GM23338 (cell line): Measurements from ENCODE around the gene PRRX1. TPM values are rescaled to one million over a fixed set of nuclear protein-coding genes. Genes with fewer than 3 reads are reported as not detected.

Source experiments
- ATAC-seq: fragments of 200-7000 bp; cut with Tn5 transposase; 3 replicates; pipeline ENCODE4 v1.9.1; 2020
- DNase-seq: peaks from one replicate; pipeline ENCODE4 v3.0.0-alpha.2; 2015; ENCODE audit warnings: low spot score
- H2AFZ ChIP-seq: fragments of 200-600 bp; sonication (generic); 2 replicates; pipeline ENCODE4 v1.8.0; 2016; ENCODE audit warnings: antibody characterized with exemption, mild to moderate bottlenecking, moderate library complexity
- H3F3A ChIP-seq: fragments of 200-600 bp; sonication (generic); replicated peaks from 2 replicates; pipeline ENCODE4 v1.8.0; 2017; ENCODE audit warnings: antibody characterized with exemption, mixed run types, low read depth
- H3K27ac ChIP-seq: fragments of 200-600 bp; sonication (generic); 2 replicates; pipeline ENCODE4 v1.6.1; 2016; ENCODE audit warnings: low read depth
- H3K27me3 ChIP-seq: fragments of 200-600 bp; sonication (generic); 2 replicates; pipeline ENCODE4 v1.8.0; 2016; ENCODE audit warnings: mild to moderate bottlenecking, mixed run types, moderate library complexity; ENCODE audit not compliant: insufficient read depth
- H3K36me3 ChIP-seq: fragments of 200-600 bp; sonication (generic); 2 replicates; pipeline ENCODE4 v1.8.0; 2016; ENCODE audit warnings: mild to moderate bottlenecking; ENCODE audit not compliant: insufficient read depth
- H3K4me1 ChIP-seq: fragments of 200-600 bp; sonication (generic); 2 replicates; pipeline ENCODE4 v1.8.0; 2016; ENCODE audit warnings: mild to moderate bottlenecking, moderate library complexity; ENCODE audit not compliant: insufficient read depth
- H3K4me2 ChIP-seq: fragments of 200-600 bp; sonication (generic); 2 replicates; pipeline ENCODE4 v1.7.1; 2017; ENCODE audit warnings: mixed run types
- H3K4me3 ChIP-seq: fragments of 200-600 bp; sonication (generic); 2 replicates; pipeline ENCODE4 v1.6.1; 2016; ENCODE audit warnings: mixed run types
- H3K79me2 ChIP-seq: fragments of 200-600 bp; sonication (generic); replicated peaks from 2 replicates; pipeline ENCODE4 v1.8.0; 2017; ENCODE audit warnings: mild to moderate bottlenecking; ENCODE audit not compliant: insufficient read depth
- H3K9me2 ChIP-seq: fragments of 200-600 bp; sonication (generic); 2 replicates; pipeline ENCODE4 v1.8.0; 2017; ENCODE audit not compliant: insufficient read depth
- H4K20me1 ChIP-seq: fragments of 200-600 bp; sonication (generic); replicated peaks from 2 replicates; pipeline ENCODE4 v1.8.0; 2017; ENCODE audit warnings: mild to moderate bottlenecking; ENCODE audit not compliant: insufficient read depth
- H3K27ac Mint-ChIP-seq: 2 replicates; pipeline ENCODE4 v1.8.0; 2020; ENCODE audit warnings: inconsistent platforms, mild to moderate bottlenecking, moderate library complexity, mixed read lengths
- H3K27me3 Mint-ChIP-seq: 3 replicates; pipeline ENCODE4 v1.8.0; 2022; ENCODE audit warnings: low read depth, mild to moderate bottlenecking, moderate library complexity, mixed read lengths, inconsistent platforms; ENCODE audit not compliant: insufficient read depth, poor library complexity
- H3K36me3 Mint-ChIP-seq: 3 replicates; pipeline ENCODE4 v1.8.0; 2021; ENCODE audit warnings: low read depth, mild to moderate bottlenecking, inconsistent platforms, moderate library complexity, mixed read lengths
- H3K4me1 Mint-ChIP-seq: 3 replicates; pipeline ENCODE4 v1.8.0; 2020; ENCODE audit warnings: mild to moderate bottlenecking, inconsistent platforms, mixed read lengths
- H3K4me3 Mint-ChIP-seq: 3 replicates; pipeline ENCODE4 v1.8.0; 2021; ENCODE audit warnings: moderate library complexity, mild to moderate bottlenecking, inconsistent platforms, mixed read lengths
- H3K9me3 Mint-ChIP-seq: 3 replicates; pipeline ENCODE4 v1.8.0; 2020; ENCODE audit warnings: moderate library complexity, mild to moderate bottlenecking, inconsistent platforms, mixed read lengths
- CREB1 ChIP-seq: fragments of 250-450 bp; sonication (Bioruptor Pico); IDR thresholded peaks from 2 replicates; pipeline ENCODE4 v1.5.0; 2020; ENCODE audit warnings: low read depth, mild to moderate bottlenecking, moderate library complexity
- CTCF ChIP-seq, 2 experiments: fragments of 200-600 bp in 1 of 2; sonication (generic) in 1 of 2; conservative IDR thresholded peaks; 2 replicates each; pipeline versions ENCODE4 v1.5.1 to v1.6.1; 2016 to 2017; ENCODE audit warnings: antibody characterized with exemption in 2 of 2, low read depth in 2 of 2, mild to moderate bottlenecking in 2 of 2, moderate library complexity in 1 of 2
- ETS1 ChIP-seq: IDR thresholded peaks from 2 replicates; pipeline ENCODE4 v1.6.1; 2016; ENCODE audit warnings: antibody characterized with exemption
- EZH2 ChIP-seq: fragments of 200-600 bp; sonication (generic); IDR thresholded peaks from one replicate; pipeline ENCODE4 v1.8.0; 2017; ENCODE audit warnings: antibody characterized with exemption, mild to moderate bottlenecking, low read depth; ENCODE audit not compliant: unreplicated experiment
- EZH2phosphoT487 ChIP-seq: fragments of 200-600 bp; sonication (generic); IDR thresholded peaks from one replicate; pipeline ENCODE4 v1.8.1; 2018; ENCODE audit warnings: antibody characterized with exemption; ENCODE audit not compliant: unreplicated experiment
- JUNB ChIP-seq: IDR thresholded peaks from one replicate; pipeline ENCODE4 v1.6.1; 2016; ENCODE audit warnings: antibody characterized with exemption; ENCODE audit not compliant: unreplicated experiment
- NANOG ChIP-seq: IDR thresholded peaks from 2 replicates; pipeline ENCODE4 v1.6.1; 2016; ENCODE audit warnings: antibody characterized with exemption, borderline replicate concordance
- POLR2AphosphoS5 ChIP-seq: IDR thresholded peaks from 2 replicates; pipeline ENCODE4 v1.6.1; 2016; ENCODE audit warnings: antibody characterized with exemption, low read depth
- STAT1 ChIP-seq: IDR thresholded peaks from one replicate; pipeline ENCODE4 v1.6.1; 2016; ENCODE audit warnings: antibody characterized with exemption; ENCODE audit not compliant: unreplicated experiment
- ZNF114 ChIP-seq: fragments of 250-450 bp; sonication (Bioruptor Pico); IDR thresholded peaks from 2 replicates; pipeline ENCODE4 v1.5.0; 2020; ENCODE audit warnings: mild to moderate bottlenecking, moderate library complexity
- ZNF331 ChIP-seq: fragments of 250-450 bp; sonication (Bioruptor Pico); IDR thresholded peaks from 2 replicates; pipeline ENCODE4 v1.5.0; 2020; ENCODE audit warnings: low read depth, mild to moderate bottlenecking, moderate library complexity
- ZNF462 ChIP-seq: fragments of 250-450 bp; sonication (Bioruptor Pico); IDR thresholded peaks from 2 replicates; pipeline ENCODE4 v1.5.0; 2020; ENCODE audit warnings: mild to moderate bottlenecking, moderate library complexity
- polyA plus RNA-seq: library from polyadenylated mRNA; unstranded; fragments of >200 nt; fragmentation: Nextera tagmentation; extraction: Ambion mirVana; gene quantifications from 2 replicates; pipeline ENCODE4 v1.2.1, GENCODE V29; 2016
- total RNA-seq: library from RNA; depleted of rRNA; stranded (reverse); fragments of >200 nt; shearing (Covaris generic); gene quantifications from 2 replicates; pipeline ENCODE4 v1.2.3, GENCODE V29; 2014

PRRX1 gene
- total and polyA plus RNA-seq, 2 experiments from 2014 or later, result 0.58 TPM; not detected in 1

- Mint-ChIP-seq H3K36me3 (no peaks in the 10 kb centered on the region), H3K27me3 (no peaks in the 10 kb centered on the region), H3K27ac (no peak overlapping the region), H3K4me1 (no peaks in the 10 kb centered on the region), H3K9me3 (peaks cover 4% of the 10 kb centered on the region; the same call in 2 of the 3 replicates), H3K4me3 (no peak overlapping the region)
- no peaks in the 10 kb centered on the region for H4K20me1 ChIP-seq
- DNase-seq (no peak), ATAC-seq (no peak)
- no peak overlapping the region for H3K4me3 ChIP-seq
- H3K36me3 ChIP-seq, result no peaks in the 10 kb centered on the region
- no peaks in the 10 kb centered on the region for H3F3A ChIP-seq
- no peak overlapping the region for H3K4me2 ChIP-seq
- no peaks in the 10 kb centered on the region for H3K79me2 ChIP-seq
- H3K27ac ChIP-seq, result no peak overlapping the region
- H3K9me2 ChIP-seq, result 0 out of 2 replicates have a peak, but pooled peaks cover 10% of the 10 kb centered on the region
- no peak overlapping the region for H2AFZ ChIP-seq
- H3K4me1 ChIP-seq, result no peaks in the 10 kb centered on the region
- no peaks in the 10 kb centered on the region for H3K27me3 ChIP-seq
- TF ChIP-seq EZH2, result no peak
- TF ChIP-seq ZNF114, result no peak
- TF ChIP-seq CREB1 (CRISPR knock-in tag), result no peak
Observed at GRCh38 chr1:170640581-170640980, 23.4 kb upstream of the PRRX1 start.

- Mint-ChIP-seq H3K4me1 (peaks cover 19% of the 10 kb centered on the region), H3K27me3 (peaks cover 50% of the 10 kb centered on the region), H3K27ac (no peak overlapping the region), H3K36me3 (no peaks in the 10 kb centered on the region; the same call in 2 of the 3 replicates), H3K4me3 (no peak overlapping the region), H3K9me3 (peaks cover 3% of the 10 kb centered on the region; the same call in 1 of the 3 replicates)
- H3K79me2 ChIP-seq, result no peaks in the 10 kb centered on the region
- H3K4me1 ChIP-seq, result peaks cover 32% of the 10 kb centered on the region
- H3F3A ChIP-seq, result no peaks in the 10 kb centered on the region
- H3K27ac ChIP-seq, result no peak overlapping the region
- H3K9me2 ChIP-seq, result no peaks in the 10 kb centered on the region
- ATAC-seq (no peak), DNase-seq (peak; percentile 42)
- peak overlapping the region; percentile 7; the same call in 1 of the 2 replicates for H3K4me2 ChIP-seq
- H3K4me3 ChIP-seq, result no peak overlapping the region
- H3K27me3 ChIP-seq, result peaks cover 49% of the 10 kb centered on the region
- H3K36me3 ChIP-seq, result no peaks in the 10 kb centered on the region; the same call in 1 of the 2 replicates
- H2AFZ ChIP-seq, result no peak overlapping the region
- peaks cover 5% of the 10 kb centered on the region; the same call in 1 of the 2 replicates for H4K20me1 ChIP-seq
- TF ChIP-seq CTCF (conservative IDR thresholded peaks at IDR 0.05; ENCODE audit: low read depth in 2 of 2), result no peak
- TF ChIP-seq EZH2phosphoT487, result no peak
- TF ChIP-seq JUNB, result no peak
- no peak for TF ChIP-seq CREB1 (CRISPR knock-in tag)
- no peak for TF ChIP-seq ZNF331 (CRISPR knock-in tag)
- no peak for TF ChIP-seq STAT1
- TF ChIP-seq NANOG, result no peak
- TF ChIP-seq ZNF114, result no peak
- no peak for TF ChIP-seq ZNF462 (CRISPR knock-in tag)
- no peak for TF ChIP-seq POLR2AphosphoS5
- no peak for TF ChIP-seq EZH2
- TF ChIP-seq ETS1, result no peak
Observed at GRCh38 chr1:170657275-170657853, 6.6 kb upstream of the PRRX1 start.
